ENCODE data around the gene KRAS. TPM values are rescaled to one million over a fixed set of nuclear protein-coding genes. Genes with fewer than 3 reads are reported as not detected.

The KRAS gene
- total and polyA plus RNA-seq, 2 experiments from 2014 or later: 14.2 to 44.6 TPM

DNA sequence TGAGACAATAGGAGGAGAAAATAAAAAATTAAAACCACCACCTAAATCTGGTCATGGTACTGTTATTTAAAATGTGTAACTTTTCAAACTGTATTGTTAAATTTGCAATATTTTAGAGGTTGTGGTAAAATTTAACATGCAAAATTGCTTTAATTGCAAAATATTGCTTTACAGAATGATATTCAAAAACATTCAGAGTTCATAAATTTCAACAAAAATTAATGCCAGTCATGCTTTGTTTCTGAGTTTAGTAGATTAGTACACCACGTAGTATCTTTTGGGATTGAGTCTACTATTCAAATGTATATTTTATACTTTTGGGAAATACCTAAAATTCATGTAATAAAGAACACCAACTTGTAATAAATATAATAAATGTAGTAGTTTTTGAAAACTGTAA is 37.4 kb downstream of the KRAS start:
- Histone ChIP-seq H3K4me3 (no peak overlapping the region), H3K4me2 (ENCODE audit: unreplicated experiment) (no peak overlapping the region), H3K79me2 (ENCODE audit: insufficient read depth) (peaks cover 30% of the 10 kb centered on the region), H3K36me3 (ENCODE audit: low read depth) (peaks cover 16% of the 10 kb centered on the region), H3K4me1 (ENCODE audit: insufficient read depth) (no peaks in the 10 kb centered on the region), H3K27me3 (replicated peaks; ENCODE audit: insufficient read depth) (no peaks in the 10 kb centered on the region), H3K9me3 (ENCODE audit: low read depth) (no peaks in the 10 kb centered on the region), H3K27ac (no peak overlapping the region), H3K9me2 (ENCODE audit: insufficient read depth) (no peaks in the 10 kb centered on the region), H2AFZ (no peak overlapping the region), H3F3A (ENCODE audit: insufficient read depth) (no peaks in the 10 kb centered on the region), H4K20me1 (ENCODE audit: insufficient read depth) (no peaks in the 10 kb centered on the region), H3K9ac (no peak overlapping the region)
- no peak for DNase-seq
- 95 to 100% methylated on average over 1 of the region's 1 CpG for WGBS, 2 experiments (ENCODE audit: low coverage in 1 of 2, low lambda C conversion rate in 2 of 2, missing lambda C conversion rate in 2 of 2)
- in situ Hi-C loops (cut with MboI): no loop called here
- TF ChIP-seq EZH2phosphoT487 (IDR thresholded peaks at IDR 0.05; ENCODE audit: insufficient read depth, low read depth) (no peak), EZH2 (IDR thresholded peaks at IDR 0.05; ENCODE audit: insufficient read depth, poor library complexity, severe bottlenecking) (no peak)

DNA sequence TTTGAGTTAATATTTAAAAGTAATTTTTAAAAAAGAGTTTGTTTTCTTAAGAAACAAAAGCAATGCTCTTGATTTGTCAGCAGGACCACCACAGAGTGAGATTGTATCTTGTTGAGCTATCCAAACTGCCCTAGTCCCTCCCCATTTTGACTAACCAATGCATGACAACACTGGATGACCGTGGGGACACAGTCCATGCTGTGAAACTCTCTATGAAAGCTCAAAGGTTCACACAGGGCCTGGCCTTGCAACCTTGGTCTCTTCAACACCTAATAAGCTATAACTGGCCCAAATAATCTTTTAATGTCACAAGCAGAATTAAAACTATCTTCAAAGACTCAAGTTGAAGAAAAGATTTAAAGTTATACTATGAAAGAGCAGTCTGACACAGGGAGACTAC is 42.2 kb downstream of the KRAS start:
- H3K9me3 ChIP-seq (ENCODE audit: low read depth): no peaks in the 10 kb centered on the region
- H2AFZ ChIP-seq: no peak overlapping the region
- TF ChIP-seq EZH2phosphoT487 (IDR thresholded peaks at IDR 0.05; ENCODE audit: insufficient read depth, low read depth) (no peak), EZH2 (IDR thresholded peaks at IDR 0.05; ENCODE audit: insufficient read depth, poor library complexity, severe bottlenecking) (no peak)
- no peaks in the 10 kb centered on the region for H3K9me2 ChIP-seq (ENCODE audit: insufficient read depth)
- no peak overlapping the region for H3K4me3 ChIP-seq
- whole genome bisulfite sequencing, 2 experiments (ENCODE audit: low coverage in 1 of 2, low lambda C conversion rate in 2 of 2, missing lambda C conversion rate in 2 of 2): 59 to 65% methylated on average over 1 of the region's 1 CpG
- DNase-seq: no peak
- H3K4me2 ChIP-seq (ENCODE audit: unreplicated experiment): no peak overlapping the region
- no peak overlapping the region for H3K9ac ChIP-seq
- H3K4me1 ChIP-seq (ENCODE audit: insufficient read depth): no peaks in the 10 kb centered on the region
- H3F3A ChIP-seq (ENCODE audit: insufficient read depth): no peaks in the 10 kb centered on the region
- 0 out of 2 replicates have a peak overlapping the region, but pooled peaks have one; percentile 20 for H3K27ac ChIP-seq
- no peaks in the 10 kb centered on the region for H3K27me3 ChIP-seq (replicated peaks; ENCODE audit: insufficient read depth)
- in situ Hi-C loops (cut with MboI): no loop called here
- peaks cover 9% of the 10 kb centered on the region for H3K79me2 ChIP-seq (ENCODE audit: insufficient read depth)
- no peaks in the 10 kb centered on the region for H4K20me1 ChIP-seq (ENCODE audit: insufficient read depth)
- H3K36me3 ChIP-seq (ENCODE audit: low read depth): peaks cover 38% of the 10 kb centered on the region

DNA sequence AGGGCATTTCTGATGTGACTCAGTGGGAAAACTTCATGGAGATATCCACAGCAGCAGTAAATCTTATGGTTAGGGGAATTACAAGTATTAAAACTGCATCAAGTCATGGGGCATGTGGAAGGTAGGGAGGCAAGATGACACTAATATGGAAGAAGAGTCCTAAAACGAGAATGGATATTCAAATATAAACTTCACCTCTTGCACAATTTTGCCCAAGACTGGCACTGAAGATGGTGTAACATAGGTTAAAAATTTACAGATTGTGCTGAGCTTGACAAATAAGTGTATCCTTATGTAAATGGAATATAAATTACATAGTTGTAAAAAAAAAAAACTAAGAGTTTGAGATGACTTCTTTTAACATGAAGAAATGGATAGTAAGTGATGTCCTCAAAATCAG is 42.9 kb downstream of the KRAS start:
- Histone ChIP-seq H3F3A (ENCODE audit: insufficient read depth) (no peaks in the 10 kb centered on the region), H3K36me3 (ENCODE audit: low read depth) (peaks cover 38% of the 10 kb centered on the region), H3K4me2 (ENCODE audit: unreplicated experiment) (no peak overlapping the region), H3K4me1 (ENCODE audit: insufficient read depth) (no peaks in the 10 kb centered on the region), H3K9me2 (ENCODE audit: insufficient read depth) (no peaks in the 10 kb centered on the region), H3K27me3 (replicated peaks; ENCODE audit: insufficient read depth) (no peaks in the 10 kb centered on the region), H3K79me2 (ENCODE audit: insufficient read depth) (0 out of 2 replicates have a peak, but pooled peaks cover 8% of the 10 kb centered on the region), H4K20me1 (ENCODE audit: insufficient read depth) (no peaks in the 10 kb centered on the region), H3K4me3 (no peak overlapping the region), H2AFZ (no peak overlapping the region), H3K9ac (no peak overlapping the region), H3K27ac (no peak overlapping the region), H3K9me3 (ENCODE audit: low read depth) (no peaks in the 10 kb centered on the region)
- TF ChIP-seq EZH2phosphoT487 (IDR thresholded peaks at IDR 0.05; ENCODE audit: insufficient read depth, low read depth) (no peak), EZH2 (IDR thresholded peaks at IDR 0.05; ENCODE audit: insufficient read depth, poor library complexity, severe bottlenecking) (no peak)
- in situ Hi-C loops (cut with MboI): no loop called here
- 61 to 65% methylated on average over 1 of the region's 1 CpG for WGBS, 2 experiments (ENCODE audit: low coverage in 1 of 2, low lambda C conversion rate in 2 of 2, missing lambda C conversion rate in 2 of 2)
- DNase-seq: no peak

DNA sequence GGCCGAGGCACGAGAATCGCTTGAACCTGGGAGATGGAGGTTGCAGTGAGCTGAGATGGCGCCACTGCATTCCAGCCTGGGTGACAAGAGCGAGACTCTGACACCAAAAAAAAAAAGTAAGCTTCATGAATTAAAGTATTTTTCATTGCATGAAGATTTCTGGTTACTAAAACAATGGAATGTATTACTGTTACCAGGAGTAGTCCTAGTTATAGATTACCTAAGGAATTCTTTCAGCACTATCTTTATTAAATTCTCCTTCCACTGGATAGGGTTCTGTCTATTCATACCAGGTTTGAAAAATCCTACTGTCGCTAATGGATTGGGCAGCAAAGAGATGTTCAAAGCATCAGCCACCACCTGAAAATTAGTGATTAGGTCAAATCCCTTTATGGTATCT is 43.3 kb downstream of the KRAS start:
- DNase-seq: no peak
- no peak for TF ChIP-seq EZH2phosphoT487 (IDR thresholded peaks at IDR 0.05; ENCODE audit: insufficient read depth, low read depth)
- TF ChIP-seq EZH2 (IDR thresholded peaks at IDR 0.05; ENCODE audit: insufficient read depth, poor library complexity, severe bottlenecking): no peak
- H3K4me3 ChIP-seq: no peak overlapping the region
- H3K4me1 ChIP-seq (ENCODE audit: insufficient read depth): no peaks in the 10 kb centered on the region
- H3K9ac ChIP-seq: no peak overlapping the region
- H3K79me2 ChIP-seq (ENCODE audit: insufficient read depth): 0 out of 2 replicates have a peak, but pooled peaks cover 8% of the 10 kb centered on the region
- H3K9me2 ChIP-seq (ENCODE audit: insufficient read depth): no peaks in the 10 kb centered on the region
- H3F3A ChIP-seq (ENCODE audit: insufficient read depth): no peaks in the 10 kb centered on the region
- H3K4me2 ChIP-seq (ENCODE audit: unreplicated experiment): no peak overlapping the region
- no peak overlapping the region for H3K27ac ChIP-seq
- in situ Hi-C loops (cut with MboI): no loop called here
- H2AFZ ChIP-seq: no peak overlapping the region
- WGBS, 2 experiments (ENCODE audit: low coverage in 1 of 2, low lambda C conversion rate in 2 of 2, missing lambda C conversion rate in 2 of 2): 98 to 100% methylated on average over 6 of the region's 6 CpGs
- no peaks in the 10 kb centered on the region for H3K27me3 ChIP-seq (replicated peaks; ENCODE audit: insufficient read depth)
- peaks cover 38% of the 10 kb centered on the region for H3K36me3 ChIP-seq (ENCODE audit: low read depth)
- no peaks in the 10 kb centered on the region for H4K20me1 ChIP-seq (ENCODE audit: insufficient read depth)
- H3K9me3 ChIP-seq (ENCODE audit: low read depth): no peaks in the 10 kb centered on the region

DNA sequence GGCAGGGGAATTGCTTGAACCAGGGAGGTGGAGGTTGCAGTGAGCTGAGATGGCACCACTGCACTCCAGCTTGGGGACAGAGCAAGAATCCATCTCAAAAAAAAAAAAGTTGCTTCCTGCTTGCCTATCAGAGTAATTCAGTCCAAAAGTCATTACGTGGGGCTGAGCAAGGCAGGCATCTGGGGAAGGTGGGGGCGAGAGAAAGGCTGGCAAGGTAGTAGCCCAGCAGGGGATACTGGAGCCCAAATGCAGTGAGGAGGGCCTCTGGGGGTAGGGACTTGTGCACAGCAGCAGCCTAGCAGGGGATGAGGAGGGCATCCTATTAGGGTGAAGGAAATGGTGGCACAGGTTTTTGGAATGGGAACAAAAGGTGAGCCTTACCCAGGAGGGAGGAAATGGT is 48.6 kb downstream of the KRAS start:
- no peaks in the 10 kb centered on the region for H3K9me2 ChIP-seq (ENCODE audit: insufficient read depth)
- no peak overlapping the region for H3K4me3 ChIP-seq
- no peaks in the 10 kb centered on the region for H4K20me1 ChIP-seq (ENCODE audit: insufficient read depth)
- in situ Hi-C loops (cut with MboI): no loop called here
- H3K9me3 ChIP-seq (ENCODE audit: low read depth): no peaks in the 10 kb centered on the region
- H3K9ac ChIP-seq: no peak overlapping the region
- peaks cover 12% of the 10 kb centered on the region for H3K36me3 ChIP-seq (ENCODE audit: low read depth)
- WGBS, 2 experiments (ENCODE audit: low coverage in 1 of 2, low lambda C conversion rate in 2 of 2, missing lambda C conversion rate in 2 of 2): 100% methylated on average over 2 of the region's 2 CpGs
- 0 out of 2 replicates have a peak, but pooled peaks cover 2% of the 10 kb centered on the region for H3K79me2 ChIP-seq (ENCODE audit: insufficient read depth)
- H2AFZ ChIP-seq: no peak overlapping the region
- no peak for DNase-seq
- H3F3A ChIP-seq (ENCODE audit: insufficient read depth): peaks cover 16% of the 10 kb centered on the region
- no peak overlapping the region for H3K4me2 ChIP-seq (ENCODE audit: unreplicated experiment)
- H3K27me3 ChIP-seq (replicated peaks; ENCODE audit: insufficient read depth): no peaks in the 10 kb centered on the region
- H3K27ac ChIP-seq: no peak overlapping the region
- TF ChIP-seq EZH2 (IDR thresholded peaks at IDR 0.05; ENCODE audit: insufficient read depth, poor library complexity, severe bottlenecking) (no peak), EZH2phosphoT487 (IDR thresholded peaks at IDR 0.05; ENCODE audit: insufficient read depth, low read depth) (no peak)
- peaks cover 9% of the 10 kb centered on the region; the same call in 1 of the 2 replicates for H3K4me1 ChIP-seq (ENCODE audit: insufficient read depth)

Measured in GM23248 (cell line).